ENCODE data around the gene APLNR.
A peak's percentile ranks its signal among the peaks of the same experiment; 100 is the strongest.

APLNR gene

DNA sequence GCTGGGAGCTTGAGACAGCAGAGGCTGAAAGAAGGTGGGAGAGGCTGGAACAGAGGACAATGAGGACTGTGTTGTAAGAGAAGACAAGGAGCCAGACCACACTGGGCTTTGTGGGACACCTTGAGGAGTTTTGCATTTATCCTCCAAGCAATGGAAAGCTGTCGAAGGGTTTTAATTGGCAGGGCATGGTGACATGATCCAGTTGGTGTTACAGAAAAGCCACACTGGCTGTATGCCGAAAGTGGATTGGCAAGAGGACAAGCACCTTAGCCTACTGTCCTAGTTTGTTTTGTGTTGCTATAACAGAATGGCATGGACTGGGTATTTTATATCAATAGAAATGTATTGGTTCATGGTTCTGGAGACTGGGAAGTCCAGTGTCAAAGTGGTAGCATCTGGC lies 14.0 kb upstream of the APLNR start:
- no peak for DNase-seq (ENCODE audit: low spot score)

DNA sequence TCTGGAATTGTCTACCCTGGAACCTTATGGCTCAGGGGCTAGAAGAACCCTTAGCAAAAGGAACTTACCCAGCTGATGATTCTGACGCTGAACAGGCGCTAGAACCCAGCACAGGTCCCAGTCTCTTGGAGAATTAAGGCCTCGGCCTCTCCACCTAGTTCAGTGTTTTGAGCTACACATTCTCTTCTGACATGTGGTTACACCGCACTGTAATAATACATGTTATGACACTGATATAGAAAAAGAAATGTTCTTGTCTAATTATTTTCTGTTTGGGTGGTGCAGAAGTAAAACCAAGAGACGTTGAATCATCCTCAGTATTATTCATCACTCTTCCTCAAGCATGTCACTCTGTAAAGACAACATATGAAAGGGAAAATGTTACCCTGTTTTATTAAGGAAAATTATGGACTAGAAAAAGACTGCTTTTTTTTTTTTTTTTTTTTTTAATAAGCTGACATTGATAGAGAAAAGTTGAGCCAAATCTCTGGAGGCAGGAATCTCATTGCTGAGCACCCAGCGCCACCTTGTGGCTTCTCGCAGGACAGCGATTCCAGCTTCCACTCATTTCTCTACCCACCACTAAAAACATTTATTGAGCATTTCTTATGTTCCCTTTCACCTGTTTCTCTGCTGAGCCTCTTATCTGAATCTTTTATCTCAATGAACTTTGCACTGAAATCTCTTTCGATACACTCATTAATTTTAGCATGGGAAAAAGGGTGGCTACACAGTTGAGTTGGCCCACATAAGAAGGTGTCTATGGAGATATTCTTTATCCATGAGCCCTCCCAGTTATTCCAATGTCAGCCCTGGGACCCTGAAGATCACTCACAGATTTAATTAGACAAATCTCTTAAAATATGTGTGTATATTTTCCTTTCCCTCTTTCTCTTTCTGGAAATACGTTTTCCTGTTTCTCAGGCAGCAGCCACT lies 12.6 kb upstream of the APLNR start:
- no peak for DNase-seq (ENCODE audit: low spot score)

DNA sequence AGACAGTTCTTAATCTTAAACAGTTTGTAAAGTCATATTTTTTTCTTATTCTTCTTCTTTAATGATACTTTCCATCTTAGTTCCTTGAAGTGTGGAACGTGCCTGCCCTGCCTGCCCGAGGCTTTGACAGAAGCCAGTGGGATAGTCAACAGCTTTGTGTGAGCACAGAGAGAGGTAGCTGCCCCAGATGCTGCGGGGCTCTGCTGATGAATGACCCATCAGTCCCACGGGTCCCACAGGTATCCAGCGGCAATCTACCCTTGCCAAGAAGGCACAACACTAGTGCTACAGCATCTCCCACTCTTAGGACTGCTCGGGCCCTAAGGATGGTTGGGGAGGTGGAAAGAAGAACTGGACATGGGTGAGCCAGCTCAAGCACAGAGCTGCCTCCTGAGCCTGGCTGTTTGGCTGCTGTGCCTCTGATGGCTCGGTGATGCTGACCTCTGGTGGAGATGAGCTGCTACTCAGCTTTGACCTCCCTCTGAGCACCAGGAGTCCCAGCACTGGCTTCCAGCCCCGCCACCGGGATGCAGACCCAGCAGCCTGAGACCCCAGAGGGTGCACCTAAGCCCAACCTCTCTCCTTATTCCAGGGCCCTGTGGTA lies 11.8 kb upstream of the APLNR start:
- DNase-seq (ENCODE audit: low spot score): peak; percentile 30

DNA sequence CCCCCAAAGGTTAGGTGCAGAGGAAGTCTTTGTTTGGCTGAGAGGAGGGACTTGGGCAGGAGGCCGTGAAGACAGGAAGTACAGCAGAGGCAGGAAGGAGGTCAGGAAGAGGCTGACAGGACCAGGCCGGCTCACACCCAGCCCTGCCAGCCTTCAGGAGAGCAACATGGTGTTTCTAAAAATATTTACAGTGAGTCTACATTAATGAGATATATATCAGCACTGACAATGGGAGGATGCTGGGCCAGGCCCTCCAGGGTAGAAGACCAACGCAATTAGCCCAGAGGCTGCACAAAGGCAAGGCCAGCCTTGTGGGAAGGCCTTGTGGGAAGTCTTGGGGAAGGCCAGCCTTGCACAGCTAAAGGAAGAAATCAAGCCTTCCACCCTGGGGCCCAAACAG lies 7.9 kb upstream of the APLNR start:
- no peak for DNase-seq (ENCODE audit: low spot score)

DNA sequence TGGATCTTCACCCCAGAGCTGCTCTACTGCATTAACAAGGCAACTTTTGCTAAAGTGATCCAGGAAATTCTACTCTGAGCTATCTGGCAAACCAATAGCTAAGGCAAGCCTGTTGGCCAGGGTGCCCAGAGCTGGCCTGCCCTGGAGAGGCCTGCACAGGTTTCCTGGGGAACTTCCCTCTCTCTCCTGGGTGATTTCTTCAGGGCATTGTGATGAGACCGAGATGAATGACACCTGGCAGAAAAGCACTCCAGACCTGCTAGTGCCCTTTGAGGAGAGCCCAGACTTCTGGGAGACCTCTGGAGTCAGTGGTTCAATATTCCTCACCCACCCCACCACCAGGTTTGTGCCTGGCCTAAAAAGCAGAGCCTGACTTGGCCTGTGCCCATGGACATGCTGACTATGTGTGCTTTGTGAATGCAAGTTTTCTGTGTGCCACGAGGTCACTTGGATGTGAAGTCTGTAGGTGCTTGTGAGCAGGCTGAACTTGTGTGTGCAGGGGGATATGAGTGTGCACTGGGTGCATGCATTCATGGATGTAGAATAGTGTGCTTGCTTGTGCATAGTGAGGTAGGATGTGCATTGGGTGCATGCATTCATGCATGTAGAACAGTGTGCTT lies 4.4 kb upstream of the APLNR start:
- DNase-seq (ENCODE audit: low spot score): no peak

DNA sequence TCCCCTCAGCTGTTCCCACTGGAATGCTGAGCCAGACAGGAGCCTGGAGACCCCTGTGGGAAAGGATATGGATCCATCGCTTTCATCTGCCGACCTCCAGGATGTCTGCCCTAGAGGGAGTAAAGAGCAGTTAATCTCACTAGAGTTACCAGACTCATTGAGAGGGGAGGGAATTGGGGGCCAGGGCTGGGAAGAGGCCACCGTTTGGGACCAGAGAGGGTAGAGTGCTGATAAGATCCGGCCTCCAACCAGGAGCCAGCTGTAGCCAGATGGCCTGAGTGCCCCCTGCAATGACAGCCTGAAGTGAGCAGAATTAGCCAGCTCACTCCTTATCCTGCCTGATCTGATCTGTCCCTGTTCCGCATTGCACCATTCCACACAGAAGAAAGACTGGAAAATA lies 3.7 kb upstream of the APLNR start:
- no peak for DNase-seq (ENCODE audit: low spot score)

DNA sequence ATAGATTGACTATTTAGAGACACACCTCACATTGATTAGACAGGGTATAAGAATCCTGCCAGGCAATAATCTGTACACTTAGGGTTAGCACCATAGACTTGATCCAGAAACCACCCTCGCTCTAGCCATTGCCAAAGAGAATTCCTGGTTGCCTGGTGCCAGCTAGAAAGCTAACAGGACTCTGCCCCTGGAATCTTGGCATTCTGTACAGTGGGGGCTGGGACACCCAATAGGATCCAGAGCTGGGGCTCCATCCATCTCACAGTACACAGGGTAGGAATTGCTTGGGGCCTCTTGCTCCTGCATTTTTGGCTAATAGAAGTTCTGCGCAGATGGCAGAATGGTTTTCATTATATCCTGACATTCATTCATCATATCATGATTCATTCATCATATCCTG lies 3.0 kb upstream of the APLNR start:
- no peak for DNase-seq (ENCODE audit: low spot score)

DNA sequence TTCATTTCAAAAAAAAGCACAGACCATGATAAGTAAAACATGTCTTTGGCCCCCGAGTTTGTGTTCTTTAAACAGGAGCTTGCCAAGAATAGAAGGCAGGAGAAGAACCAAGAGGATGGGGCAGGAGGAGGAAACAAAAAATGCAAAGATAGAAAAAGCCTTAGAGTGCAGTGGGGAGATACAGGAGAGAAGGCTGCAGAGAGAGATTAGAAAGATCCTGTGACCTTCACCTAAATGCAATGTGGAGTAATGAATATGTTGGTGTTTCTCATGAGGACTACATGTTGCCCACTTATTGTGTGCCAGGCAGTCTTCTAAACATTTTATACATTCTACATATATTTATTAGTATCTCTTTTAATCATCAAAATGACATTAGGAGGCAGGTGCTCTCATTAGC lies 2.3 kb upstream of the APLNR start:
- DNase-seq (ENCODE audit: low spot score): no peak

DNA sequence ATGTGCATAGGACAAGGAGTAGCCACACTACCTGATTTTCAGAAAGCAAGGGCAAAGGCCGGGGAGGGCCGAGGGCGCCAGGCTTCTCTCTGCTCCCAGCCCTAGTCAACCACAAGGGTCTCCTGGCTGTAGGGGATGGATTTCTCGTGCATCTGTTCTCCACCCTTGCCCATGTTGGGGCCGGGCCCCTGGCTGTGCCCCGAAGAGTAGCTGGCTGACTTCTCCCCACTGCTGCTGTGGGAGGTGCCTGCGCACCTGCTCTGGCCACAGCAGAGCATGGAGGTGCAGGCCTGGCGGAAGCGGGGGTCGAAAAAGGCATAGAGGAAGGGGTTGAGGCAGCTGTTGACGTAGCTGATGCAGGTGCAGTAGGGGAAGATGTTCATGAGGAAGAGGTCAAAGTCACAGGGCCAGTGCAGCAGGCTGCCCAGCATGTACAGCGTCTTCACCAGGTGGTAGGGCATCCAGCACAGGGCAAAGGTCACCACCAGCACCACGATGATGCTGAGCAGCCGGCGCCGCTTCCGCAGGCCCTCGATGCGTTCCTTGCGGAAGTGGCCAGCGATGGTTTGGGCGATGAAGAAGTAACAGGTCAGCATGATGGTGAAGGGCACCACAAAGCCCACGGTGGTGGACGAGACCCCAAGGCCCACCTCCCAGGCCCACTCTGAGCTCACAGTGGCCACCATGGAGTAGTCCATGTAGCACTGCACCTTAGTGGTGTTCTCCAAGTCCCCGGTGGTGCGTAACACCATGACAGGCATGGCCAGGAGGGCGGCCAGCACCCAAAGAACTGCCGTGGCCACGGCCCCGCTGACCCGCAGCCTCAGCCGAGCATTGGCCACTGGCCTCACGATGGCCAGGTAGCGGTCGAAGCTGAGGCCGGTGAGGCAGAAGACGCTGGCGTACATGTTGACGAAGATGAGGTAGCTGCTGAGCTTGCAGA lies 1.0 kb downstream of the APLNR start:
- no peak for DNase-seq (ENCODE audit: low spot score)

DNA sequence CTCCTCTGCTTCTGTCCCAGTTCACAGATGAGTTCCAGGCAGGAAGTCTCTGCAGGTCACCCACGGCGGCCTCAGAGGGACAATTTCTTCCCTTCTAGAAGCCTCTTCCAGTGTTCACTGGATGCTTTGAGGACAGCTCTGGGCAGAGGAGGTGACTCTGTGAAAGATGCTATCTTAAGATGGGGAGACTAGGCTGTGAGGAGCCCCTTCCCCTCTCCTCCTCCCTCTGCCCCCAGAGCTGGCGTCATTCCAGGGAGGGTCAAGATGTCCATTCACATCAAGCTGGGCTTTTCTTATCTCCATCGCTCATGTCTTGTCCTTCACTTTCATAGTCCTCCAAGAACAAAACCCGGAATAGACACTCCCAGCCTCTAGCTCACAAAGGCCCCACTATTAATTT lies 3.3 kb downstream of the APLNR start:
- no peak for DNase-seq (ENCODE audit: low spot score)

DNA sequence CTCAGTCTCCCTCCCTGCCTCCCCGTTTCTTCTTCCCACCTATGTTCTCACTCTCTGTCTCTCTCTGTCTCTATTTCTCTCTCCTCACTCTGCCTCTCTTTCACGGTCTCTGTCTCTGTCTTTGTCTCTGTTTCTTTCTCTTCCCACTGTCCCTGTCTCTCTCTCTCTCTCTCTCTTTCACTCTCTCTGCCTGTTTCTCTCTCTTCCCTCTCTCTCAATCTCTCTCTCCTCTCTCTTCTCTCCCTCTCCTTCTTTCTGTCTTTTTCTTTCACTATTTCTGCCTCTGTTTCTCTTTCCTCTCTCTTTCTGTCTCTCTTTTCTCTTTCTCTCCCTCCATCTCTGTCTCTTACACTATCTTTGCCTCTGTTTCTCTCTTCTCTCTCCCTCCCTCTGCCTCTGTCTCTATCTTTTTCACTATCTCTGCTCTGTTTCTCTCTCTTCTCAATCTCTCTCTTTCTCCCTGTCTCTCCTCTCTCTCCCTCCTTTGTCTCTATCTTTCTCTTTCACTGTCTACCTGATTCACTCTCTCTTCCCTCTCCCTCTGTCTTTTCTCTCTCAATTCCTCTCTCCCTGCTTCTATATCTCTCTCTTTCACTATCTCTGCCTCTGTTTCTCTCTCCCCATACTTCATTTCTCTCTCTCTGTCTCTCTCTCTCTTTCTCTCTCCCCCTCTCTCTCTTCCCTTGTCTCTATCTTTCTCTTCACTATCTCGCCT lies 5.4 kb downstream of the APLNR start:
- no peak for DNase-seq (ENCODE audit: low spot score)

DNA sequence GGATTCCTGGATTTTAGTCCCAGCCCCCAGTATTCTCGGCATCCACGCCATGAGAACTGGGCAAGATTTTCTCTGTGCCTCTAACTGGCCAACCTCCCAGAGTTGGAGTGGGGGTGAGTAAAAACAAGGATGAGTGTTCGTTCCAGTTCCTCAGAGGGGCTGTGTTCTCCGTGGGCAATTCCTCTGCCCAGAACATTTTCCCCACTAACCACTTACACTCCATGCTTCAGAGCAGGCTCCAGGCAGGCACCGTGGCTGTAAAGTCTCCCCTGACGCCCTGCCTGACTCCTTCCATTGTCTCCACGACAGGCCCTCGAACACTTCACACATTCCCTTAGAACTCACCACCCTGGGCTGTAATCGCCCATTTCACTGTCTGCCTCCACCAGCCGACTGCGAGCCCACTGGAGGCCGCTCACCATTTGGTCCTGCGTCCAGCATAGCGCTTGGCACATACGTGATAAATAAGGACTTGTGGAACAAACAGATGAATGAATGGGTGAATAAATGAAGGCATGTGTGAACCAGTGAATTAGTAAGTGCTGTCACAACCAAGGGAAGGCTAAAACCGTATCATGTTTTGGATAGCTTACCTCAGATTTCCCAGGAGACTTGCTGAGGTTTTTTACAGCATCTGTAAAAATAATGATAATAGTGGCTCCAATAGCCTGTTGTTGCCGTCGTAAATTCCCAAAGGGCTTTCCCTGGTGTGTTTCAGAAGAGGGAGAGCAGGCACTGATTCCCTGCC lies 6.1 kb downstream of the APLNR start:
- DNase-seq (ENCODE audit: low spot score): no peak

DNA sequence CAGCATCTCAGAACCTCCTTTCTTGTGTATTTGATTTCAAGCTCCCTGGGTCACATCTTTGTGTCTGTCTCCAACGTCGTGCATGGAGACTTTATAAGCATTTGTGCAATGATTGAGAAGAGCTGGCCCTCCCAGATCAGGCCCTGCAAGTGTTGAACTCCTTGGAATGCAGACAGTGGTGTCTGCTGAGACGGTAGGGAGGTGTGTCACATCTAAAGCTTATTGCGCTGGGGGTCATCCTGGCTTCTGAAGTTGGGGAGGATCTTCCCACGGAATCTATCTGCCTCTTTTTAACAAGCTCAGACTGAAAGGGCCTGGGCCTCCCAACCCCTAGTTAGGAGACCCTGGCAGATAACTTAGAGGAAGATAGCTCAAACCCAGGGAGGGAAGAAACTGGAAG lies 6.7 kb downstream of the APLNR start:
- DNase-seq (ENCODE audit: low spot score): no peak

DNA sequence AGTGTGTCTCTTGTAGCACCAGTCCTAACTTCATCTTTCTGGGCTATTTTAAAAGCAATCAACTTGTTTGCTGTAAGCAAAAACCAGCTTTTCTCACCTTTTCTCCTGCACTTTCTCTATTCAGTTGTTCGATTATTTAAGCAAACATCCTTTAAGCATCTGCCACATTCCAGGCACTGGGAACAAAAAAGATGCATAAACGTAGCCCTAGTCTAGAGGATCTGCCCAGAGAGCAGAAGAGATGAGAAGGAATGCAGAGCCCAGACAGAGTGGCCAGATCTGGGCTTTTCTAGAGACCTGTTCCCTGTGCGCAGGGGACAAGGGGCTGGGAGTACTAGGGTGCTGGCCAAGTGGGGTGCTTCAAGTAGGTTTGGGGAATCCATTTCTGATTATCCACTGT lies 8.4 kb downstream of the APLNR start:
- DNase-seq (ENCODE audit: low spot score): no peak

DNA sequence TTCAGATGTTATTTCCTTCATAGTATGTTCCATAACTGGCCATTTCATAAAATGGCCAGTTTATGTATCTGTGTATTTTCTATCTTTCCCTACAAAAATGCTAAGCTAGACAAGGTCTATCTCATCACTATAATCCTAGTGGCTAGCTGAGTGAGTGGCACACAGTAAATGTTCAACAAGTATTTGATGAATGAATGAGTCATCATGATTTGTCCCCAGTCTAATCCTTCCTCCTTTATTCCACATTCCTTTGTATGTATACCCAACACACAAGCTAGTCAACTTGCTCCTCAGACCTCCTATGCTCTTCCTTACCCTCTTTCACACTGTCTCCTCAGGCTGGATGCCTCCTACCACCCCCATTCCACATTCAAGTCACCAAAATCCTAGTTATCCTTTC lies 12.5 kb downstream of the APLNR start:
- DNase-seq (ENCODE audit: low spot score): no peak

DNA sequence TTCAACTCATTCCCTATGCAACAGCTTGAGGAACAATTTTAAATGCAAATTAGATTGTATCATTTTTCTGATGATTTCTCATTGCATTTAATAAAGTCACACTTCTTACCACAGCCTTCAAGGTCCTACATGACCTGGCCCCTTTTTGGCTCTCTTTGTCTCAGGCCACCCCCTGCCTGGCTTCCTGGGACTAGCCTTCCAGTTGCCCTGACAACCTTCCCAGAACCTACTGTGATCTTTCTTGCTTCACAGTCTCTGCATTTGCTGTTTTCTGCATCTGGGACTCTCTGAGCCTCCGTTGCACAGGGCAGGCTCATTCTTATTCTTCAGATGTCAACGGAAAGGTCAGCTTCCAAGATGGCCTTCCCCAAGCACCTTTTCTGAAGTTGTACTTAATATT lies 12.9 kb downstream of the APLNR start:
- no peak for DNase-seq (ENCODE audit: low spot score)

DNA sequence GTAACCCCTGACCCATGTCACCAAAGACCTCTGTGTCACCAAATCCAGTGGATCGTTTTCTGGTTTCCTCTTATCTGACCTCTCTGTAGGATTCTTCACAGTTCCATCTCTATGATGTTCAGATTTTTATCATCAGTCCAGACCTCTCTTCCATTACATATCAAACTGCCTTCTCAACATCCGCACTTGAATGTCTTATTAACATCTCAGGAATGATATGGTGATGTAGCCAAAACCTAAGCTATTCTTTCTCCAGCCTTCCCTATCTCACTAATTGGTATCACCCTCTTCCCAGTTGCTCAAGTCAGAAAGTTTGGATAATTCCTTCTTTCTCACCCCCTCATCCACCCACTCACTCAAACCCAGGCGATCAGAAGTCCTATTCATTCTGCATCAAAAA lies 13.4 kb downstream of the APLNR start:
- no peak for DNase-seq (ENCODE audit: low spot score)

DNA sequence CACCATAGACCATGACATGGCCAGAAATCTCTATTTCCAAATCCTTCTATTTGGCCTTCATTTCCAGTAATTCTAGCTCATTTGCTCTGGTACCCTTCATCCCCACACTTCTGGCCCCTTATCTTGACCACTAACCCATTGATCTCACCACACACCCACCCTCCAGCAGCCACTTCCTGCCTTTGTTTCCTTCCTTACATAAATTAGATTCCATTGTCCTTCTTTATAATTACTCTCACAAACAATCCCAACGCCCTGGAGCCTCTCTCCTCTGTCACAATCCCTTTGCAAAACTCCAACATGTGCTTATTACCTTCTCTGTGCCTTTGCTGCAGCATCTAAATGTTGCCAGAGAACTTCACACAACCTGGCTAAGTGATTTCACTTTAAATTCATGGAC lies 14.8 kb downstream of the APLNR start:
- DNase-seq (ENCODE audit: low spot score): no peak

DNA sequence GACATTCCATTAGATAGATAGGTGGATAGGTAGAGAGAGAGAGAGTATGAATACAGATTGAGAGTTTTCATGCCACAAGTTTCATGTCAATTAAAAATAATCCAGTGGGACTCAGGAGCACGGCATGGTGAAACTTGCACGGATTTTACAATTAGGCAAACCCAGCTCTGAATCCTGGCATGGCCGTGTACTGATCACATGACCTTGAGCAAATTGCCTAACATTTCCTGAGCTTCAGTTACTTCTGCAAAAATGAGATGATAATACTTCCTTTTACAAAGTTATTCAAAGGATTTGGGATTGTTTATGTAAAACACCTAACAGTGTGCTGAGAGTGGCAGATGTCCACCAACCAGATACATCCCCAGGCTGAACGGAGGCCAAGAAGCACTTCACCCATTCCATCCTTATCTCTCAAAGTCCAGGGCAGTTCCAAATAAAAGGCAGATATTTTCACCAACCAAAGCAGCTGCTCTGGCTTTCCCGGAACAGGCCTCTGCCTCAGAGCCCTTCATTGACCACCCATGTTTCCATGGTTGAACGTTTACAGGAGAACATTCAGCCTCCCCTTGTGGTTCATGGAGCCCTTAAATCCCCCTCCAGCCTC lies 17.9 kb downstream of the APLNR start:
- no peak for DNase-seq (ENCODE audit: low spot score)

DNA sequence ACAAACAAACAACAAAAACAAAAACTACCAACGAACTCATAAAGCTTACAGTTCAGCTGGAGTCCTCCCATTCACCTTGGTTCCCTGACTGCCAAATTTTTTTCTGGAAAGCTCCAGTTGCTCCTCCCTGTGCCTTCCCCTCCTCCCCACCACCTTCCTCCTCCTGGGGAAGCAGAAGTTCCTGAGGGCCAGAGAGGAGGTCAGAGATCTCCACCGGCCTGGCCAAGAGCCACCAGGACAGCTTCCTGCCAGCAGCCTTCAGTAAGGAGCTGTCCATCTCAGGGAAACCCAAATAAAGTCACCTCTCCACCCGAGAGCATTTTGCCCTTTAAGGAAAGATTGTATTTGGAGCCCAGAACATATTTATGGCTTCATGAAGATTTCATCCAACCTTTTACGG lies 20.0 kb downstream of the APLNR start:
- no peak for DNase-seq (ENCODE audit: low spot score)
